HG03039 (cell line): ENCODE results near the gene HAGHL.
A peak's percentile ranks its signal among the peaks of the same experiment; 100 is the strongest.

Experiments
- ATAC-seq: cut with Tn5 transposase; IDR thresholded peaks from one replicate; pipeline ENCODE4 v1.9.1; 2021; ENCODE audit warnings: mild to moderate bottlenecking, moderate library complexity; ENCODE audit not compliant: unreplicated experiment

HAGHL gene

GRCh38 chr16:720990-721764 lies 5.7 kb upstream of the HAGHL start, which contains the start of gene ANTKMT:
Gene ANTKMT (plus strand): TSS chr16:721146. CDS start chr16:721275, 129 bp downstream.
- peak; percentile 57 for ATAC-seq

GRCh38 chr16:721765-722540 lies 5.0 kb upstream of the HAGHL start:
- no peak for ATAC-seq

GRCh38 chr16:722835-723633 lies 3.9 kb upstream of the HAGHL start:
- ATAC-seq = no peak

GRCh38 chr16:723695-724094 lies 3.2 kb upstream of the HAGHL start:
- ATAC-seq = no peak

- no peak for ATAC-seq
These were observed 2.5 kb upstream of the HAGHL start for GRCh38 chr16:724188-725040.

GRCh38 chr16:725041-725376 lies 1.9 kb upstream of the HAGHL start:
- ATAC-seq = no peak

- ATAC-seq = no peak
These were observed 1.3 kb upstream of the HAGHL start for GRCh38 chr16:725463-726187.

- no peak for ATAC-seq
These were observed 793 bp upstream of the HAGHL start for GRCh38 chr16:726188-726437.

GRCh38 chr16:727291-727977 lies 528 bp downstream of the HAGHL start:
- no peak for ATAC-seq

- no peak for ATAC-seq
These were observed 1.4 kb downstream of the HAGHL start for GRCh38 chr16:728131-728889.

GRCh38 chr16:728890-729744 lies 2.2 kb downstream of the HAGHL start:
- ATAC-seq = no peak

GRCh38 chr16:729768-730665 lies 3.1 kb downstream of the HAGHL start:
- no peak for ATAC-seq

GRCh38 chr16:730666-731509 lies 4.0 kb downstream of the HAGHL start:
- ATAC-seq = no peak

GRCh38 chr16:732332-732731 lies 5.4 kb downstream of the HAGHL start:
- no peak for ATAC-seq

GRCh38 chr16:732936-733335 lies 6.0 kb downstream of the HAGHL start:
- ATAC-seq = no peak
